ENCODE measurements around the gene BTNL9.
"Not testable (repeated sequence)": the region's sequence is repeated elsewhere in the genome, so short reads cannot be mapped to it uniquely, and the experiment has no call there.

DNA sequence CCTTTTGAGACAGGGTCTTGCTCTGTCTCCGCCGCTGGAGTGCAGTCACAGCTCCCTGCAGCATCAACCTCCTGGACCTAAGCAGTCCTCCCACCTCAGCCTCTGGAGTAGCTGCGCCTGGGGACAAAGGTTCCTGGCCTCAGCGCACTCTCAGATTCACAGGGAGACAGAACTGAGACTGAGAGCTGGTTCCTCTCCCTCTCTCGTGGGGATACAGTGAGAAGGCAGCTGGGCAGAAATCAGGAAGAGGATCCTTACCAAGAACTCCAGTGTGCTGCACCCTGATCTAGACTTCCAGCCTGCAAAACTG is 64.1 kb downstream of the BTNL9 start:
- not testable (repeated sequence) for TF ChIP-seq POLR2A, EP300 (IDR thresholded peaks at IDR 0.05)
- TF ChIP-seq, protein P1, sequence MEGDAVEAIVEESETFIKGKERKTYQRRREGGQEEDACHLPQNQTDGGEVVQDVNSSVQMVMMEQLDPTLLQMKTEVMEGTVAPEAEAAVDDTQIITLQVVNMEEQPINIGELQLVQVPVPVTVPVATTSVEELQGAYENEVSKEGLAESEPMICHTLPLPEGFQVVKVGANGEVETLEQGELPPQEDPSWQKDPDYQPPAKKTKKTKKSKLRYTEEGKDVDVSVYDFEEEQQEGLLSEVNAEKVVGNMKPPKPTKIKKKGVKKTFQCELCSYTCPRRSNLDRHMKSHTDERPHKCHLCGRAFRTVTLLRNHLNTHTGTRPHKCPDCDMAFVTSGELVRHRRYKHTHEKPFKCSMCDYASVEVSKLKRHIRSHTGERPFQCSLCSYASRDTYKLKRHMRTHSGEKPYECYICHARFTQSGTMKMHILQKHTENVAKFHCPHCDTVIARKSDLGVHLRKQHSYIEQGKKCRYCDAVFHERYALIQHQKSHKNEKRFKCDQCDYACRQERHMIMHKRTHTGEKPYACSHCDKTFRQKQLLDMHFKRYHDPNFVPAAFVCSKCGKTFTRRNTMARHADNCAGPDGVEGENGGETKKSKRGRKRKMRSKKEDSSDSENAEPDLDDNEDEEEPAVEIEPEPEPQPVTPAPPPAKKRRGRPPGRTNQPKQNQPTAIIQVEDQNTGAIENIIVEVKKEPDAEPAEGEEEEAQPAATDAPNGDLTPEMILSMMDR (IDR thresholded peaks at IDR 0.05): not testable (repeated sequence)
